ENCODE data around the gene CHST11.

CHST11 gene

GRCh38 chr12:104456417-104456949 lies at the start of gene CHST11:
Gene CHST11 (plus strand): TSS chr12:104456948.
- DNase-seq = peak; percentile 40 to 87

DNA sequence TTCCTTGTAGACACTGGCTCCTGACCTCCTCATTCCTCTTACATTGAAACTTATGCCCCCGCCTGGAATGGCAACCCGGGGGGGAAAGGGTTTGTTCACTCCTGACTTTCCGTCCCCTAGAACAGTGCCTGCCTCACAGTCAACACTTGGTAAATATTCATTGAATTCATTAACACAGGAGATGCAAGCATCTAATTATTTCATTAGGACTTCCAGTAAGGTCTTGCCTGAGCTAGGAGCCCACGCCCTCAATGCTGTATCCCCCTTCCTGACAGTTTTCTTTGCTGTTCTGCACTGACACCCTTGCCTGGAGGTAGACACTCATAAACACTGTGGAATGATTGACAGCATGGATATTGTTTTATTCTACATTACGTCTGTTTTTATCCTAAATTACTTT lies 49.3 kb upstream of the CHST11 start:
- no peak for DNase-seq

GRCh38 chr12:104407922-104408321 lies 48.8 kb upstream of the CHST11 start:
- no peak for DNase-seq

DNA sequence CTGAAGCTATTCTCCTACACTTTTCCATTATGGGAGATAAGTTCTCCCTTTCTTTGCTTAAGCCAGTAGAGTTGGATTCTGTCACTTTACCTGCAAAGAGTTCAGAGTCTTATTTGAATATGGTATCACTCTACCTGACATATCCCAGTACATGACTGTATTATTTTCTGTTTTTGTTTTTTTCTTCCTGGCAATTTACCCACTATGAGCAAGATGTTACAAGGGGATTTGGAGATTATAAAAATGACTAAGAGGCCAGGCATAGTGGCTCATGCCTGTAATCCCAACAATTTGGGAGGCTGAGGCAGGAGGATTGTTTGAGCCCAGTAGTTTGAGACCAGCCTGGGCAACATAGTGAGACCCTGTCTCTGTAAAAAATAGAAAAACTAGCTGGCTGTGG lies 46.4 kb upstream of the CHST11 start:
- DNase-seq = no peak

- peak in 1 of 2 experiments; percentile 4 for DNase-seq
These were observed 46.0 kb upstream of the CHST11 start for GRCh38 chr12:104410786-104411185.

- no peak for DNase-seq
These were observed 44.7 kb upstream of the CHST11 start for GRCh38 chr12:104411826-104412641.

DNA sequence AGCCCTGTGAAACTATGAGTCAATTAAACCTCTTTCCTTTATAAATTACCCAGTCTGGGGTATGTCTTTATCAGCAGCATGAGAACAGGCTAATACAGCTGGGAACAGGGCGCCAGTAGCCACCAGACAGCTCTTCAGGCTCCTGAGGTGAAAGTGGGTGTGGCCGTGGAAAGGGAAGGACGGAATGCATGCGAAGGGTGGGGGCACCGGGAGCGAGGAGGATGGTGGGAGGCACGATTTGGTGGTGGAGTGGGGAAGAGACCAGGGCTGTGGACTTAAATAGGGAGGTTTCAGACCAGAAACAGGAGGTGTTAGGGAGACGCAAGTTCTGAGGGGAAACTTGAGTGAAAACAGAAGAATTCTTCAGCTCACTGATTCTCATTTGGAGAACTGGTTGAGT lies 44.1 kb upstream of the CHST11 start:
- no peak for DNase-seq

DNA sequence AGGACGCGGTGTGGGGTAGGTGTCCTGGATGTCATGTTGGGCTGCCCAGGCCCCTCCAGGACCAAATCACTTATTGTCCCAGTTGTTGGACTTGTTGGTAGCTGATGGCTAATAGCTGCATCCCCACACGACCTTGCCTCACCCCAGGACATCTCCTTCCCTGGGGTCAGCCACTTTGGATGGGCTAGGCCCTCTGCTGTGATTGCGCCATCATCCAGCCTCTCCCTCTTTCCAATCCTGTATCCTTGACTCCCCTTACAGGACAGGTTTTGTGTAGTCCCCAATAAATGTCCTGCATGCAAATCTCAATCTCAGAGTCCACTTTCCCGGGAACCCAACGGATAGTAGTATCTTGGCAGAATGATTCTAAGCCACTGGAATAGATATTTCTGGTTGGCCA lies 43.4 kb upstream of the CHST11 start:
- DNase-seq = no peak

DNA sequence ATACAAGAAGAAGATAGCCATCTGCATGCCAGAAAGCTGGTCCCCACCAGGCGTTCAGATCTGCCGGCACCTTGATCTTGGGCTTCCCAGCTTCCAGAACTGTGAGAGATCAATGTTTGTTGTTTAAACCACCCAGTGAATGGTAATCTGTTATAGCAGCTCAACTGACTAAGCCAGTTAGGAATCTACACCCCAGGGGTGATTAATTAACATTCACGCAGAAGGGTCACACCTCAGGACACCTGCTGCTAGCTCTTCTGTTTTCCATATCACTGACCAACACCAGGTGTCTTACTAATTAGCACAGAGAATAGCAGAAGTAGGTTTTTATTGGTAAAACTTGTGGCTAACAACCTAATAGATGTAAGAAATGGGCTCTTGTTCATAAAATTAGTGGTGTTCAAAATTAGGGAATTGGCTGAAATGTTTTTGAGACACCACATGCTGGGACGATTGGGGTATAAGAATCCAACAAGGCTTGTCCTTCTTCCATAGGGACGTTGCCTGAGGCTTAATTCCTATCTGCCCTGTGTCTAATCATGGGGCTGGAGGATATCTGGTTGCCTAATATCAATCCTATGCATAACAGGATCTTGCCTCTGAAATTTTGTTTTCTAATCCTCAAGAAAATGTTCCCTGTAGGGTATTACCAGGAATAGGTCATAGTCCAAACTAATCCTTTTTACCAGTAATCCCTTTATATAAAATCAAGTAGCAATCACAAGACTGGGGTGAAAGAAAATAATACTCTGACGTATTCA lies 42.0 kb upstream of the CHST11 start:
- DNase-seq = peak in 1 of 2 experiments; percentile 1

- DNase-seq = no peak
These were observed 41.3 kb upstream of the CHST11 start for GRCh38 chr12:104415342-104415980.

DNA sequence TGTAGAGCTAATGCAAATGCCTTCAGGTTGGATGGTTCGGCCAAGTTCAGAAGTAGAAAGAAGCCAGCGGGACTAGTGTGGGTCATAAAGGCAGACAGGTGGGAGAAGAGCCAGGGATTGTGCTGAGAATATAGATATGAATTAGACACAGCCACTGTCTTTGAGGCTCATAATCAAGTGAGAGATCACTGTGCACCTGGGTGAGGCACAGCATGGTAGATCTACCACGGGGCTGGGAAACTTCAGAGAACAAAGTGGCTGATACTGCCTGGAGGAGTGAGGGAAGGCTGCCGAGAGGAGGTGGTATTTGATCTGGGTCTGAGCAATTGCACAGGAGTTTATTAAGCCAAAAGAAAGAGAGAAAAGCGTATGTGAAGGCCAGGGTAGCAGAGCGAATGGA lies 40.6 kb upstream of the CHST11 start:
- DNase-seq = peak in 1 of 2 experiments; percentile 32

- no peak for DNase-seq
These were observed 40.2 kb upstream of the CHST11 start for GRCh38 chr12:104416585-104416984.

DNA sequence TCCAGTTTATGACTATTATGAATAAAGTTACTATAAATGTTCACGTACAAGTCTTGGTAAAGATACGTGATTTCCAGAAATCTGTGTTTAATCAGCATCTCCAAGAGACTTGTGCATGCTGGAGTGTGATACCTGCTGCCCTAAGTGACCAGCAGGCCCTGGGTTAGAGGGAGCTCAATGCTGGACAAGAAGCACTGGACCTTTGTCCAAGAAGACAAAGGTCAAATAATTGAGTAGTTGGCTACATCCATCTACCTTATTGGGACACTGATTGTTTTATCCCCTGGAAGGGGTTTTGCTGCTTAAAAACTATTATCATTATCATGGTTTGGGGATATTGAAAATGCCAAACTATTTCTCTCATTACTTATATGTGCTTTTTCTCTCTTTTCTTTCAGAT lies 37.0 kb upstream of the CHST11 start:
- no peak for DNase-seq

- DNase-seq = no peak
These were observed 35.9 kb upstream of the CHST11 start for GRCh38 chr12:104420868-104421267.

DNA sequence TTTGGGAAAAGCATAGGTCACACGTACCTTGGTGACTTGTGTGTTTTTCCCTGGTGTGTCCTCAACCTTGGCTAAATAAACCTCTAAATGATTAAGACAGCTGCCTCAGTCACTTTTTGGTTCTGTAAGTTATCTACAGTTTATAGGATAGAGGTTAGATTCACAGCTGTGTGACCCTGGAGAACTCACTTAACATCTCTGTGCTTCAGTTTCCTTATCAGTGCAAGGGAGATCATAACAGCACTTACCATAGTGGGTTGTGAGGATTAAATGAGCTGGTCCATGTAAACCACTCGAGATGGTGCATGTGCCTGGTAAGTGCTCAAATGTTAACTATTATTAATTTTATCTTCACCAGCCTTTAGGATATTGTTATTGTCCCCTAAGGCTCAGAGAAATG lies 35.4 kb upstream of the CHST11 start:
- DNase-seq = no peak

GRCh38 chr12:104422441-104422840 lies 34.3 kb upstream of the CHST11 start:
- no peak for DNase-seq

DNA sequence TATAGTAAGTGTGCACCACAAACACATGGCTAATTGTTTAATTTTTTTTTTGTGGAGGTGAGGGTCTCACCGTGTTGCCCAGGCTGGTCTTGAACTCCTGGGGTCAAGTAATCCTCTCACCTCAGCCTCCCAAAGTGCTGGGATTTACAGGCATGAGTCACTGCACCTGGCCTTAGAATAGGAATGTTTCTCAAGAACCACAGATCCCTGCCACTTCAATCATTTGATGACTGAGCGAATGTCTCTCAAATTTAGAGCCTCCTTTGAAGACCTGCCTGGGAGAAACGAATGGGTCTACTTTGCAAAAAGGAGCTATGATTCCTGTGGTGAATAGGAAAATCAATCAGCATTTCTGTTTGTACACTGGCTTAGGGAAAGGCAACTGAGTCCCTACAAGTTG lies 33.5 kb upstream of the CHST11 start:
- no peak for DNase-seq

GRCh38 chr12:104423809-104424208 lies 32.9 kb upstream of the CHST11 start:
- DNase-seq = no peak

- DNase-seq = no peak
These were observed 31.8 kb upstream of the CHST11 start for GRCh38 chr12:104424955-104425354.

GRCh38 chr12:104425614-104426013 lies 31.1 kb upstream of the CHST11 start:
- no peak for DNase-seq

- DNase-seq = peak; percentile 19 to 33
These were observed 29.7 kb upstream of the CHST11 start for GRCh38 chr12:104426926-104427546.

DNA sequence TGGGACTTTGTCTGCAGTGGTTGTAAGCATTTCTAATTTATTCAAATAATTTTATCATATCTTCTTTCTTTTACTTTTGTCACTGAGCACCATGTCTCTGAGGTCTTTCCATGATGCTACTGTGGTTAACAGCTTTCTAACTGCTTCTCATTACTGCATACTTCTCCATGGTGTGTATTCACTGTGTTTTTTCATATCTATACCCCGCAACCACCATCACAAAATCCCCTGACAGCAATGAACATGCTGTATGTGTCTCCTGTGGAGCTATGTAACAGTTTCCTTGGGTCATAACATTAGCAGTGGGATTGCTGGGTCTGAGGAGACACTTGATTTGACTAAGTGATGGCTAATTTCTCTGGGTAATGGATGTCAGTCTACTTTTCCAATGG lies 29.2 kb upstream of the CHST11 start:
- no peak for DNase-seq

- no peak for DNase-seq
These were observed 23.7 kb upstream of the CHST11 start for GRCh38 chr12:104433061-104433460.
